ES-I3 (cell line): ENCODE data around the gene ZNF532.

ENCODE experiments used
- H3K36me3 ChIP-seq: 2 replicates; pipeline ENCODE4 v1.6.1; 2013; ENCODE audit warnings: mild to moderate bottlenecking, low read length, control low read depth, moderate library complexity; ENCODE audit not compliant: insufficient read depth
- H3K4me1 ChIP-seq: 2 replicates; pipeline ENCODE4 v1.6.1; 2013; ENCODE audit warnings: mild to moderate bottlenecking, control low read depth, low read length; ENCODE audit not compliant: insufficient read depth
- H3K9ac ChIP-seq: 2 replicates; pipeline ENCODE4 v1.6.1; 2013; ENCODE audit warnings: low read depth, mild to moderate bottlenecking, low read length, moderate library complexity
- H3K9me3 ChIP-seq: 2 replicates; pipeline ENCODE4 v1.6.1; 2013; ENCODE audit warnings: mild to moderate bottlenecking, low read length, moderate library complexity; ENCODE audit not compliant: control insufficient read depth, insufficient read depth

Gene ZNF532

GRCh38 chr18:58896268-58896667, 31.6 kb downstream of the ZNF532 start:
- Histone ChIP-seq H3K9ac (no peak overlapping the region), H3K36me3 (peaks cover 11% of the 10 kb centered on the region; the same call in 1 of the 2 replicates), H3K4me1 (peaks cover 20% of the 10 kb centered on the region), H3K9me3 (no peaks in the 10 kb centered on the region)

- peaks cover 15% of the 10 kb centered on the region for H3K4me1 ChIP-seq
- peaks cover 11% of the 10 kb centered on the region; the same call in 1 of the 2 replicates for H3K36me3 ChIP-seq
- no peaks in the 10 kb centered on the region for H3K9me3 ChIP-seq
- no peak overlapping the region for H3K9ac ChIP-seq
Observed at GRCh38 chr18:58896734-58897508, 32.2 kb downstream of the ZNF532 start.

GRCh38 chr18:58898010-58898799, 33.5 kb downstream of the ZNF532 start:
- Histone ChIP-seq H3K4me1 (peaks cover 5% of the 10 kb centered on the region; the same call in 1 of the 2 replicates), H3K9ac (no peak overlapping the region), H3K36me3 (peaks cover 11% of the 10 kb centered on the region; the same call in 1 of the 2 replicates), H3K9me3 (no peaks in the 10 kb centered on the region)

GRCh38 chr18:58900015-58900649, 35.5 kb downstream of the ZNF532 start:
- peaks cover 5% of the 10 kb centered on the region; the same call in 1 of the 2 replicates for H3K4me1 ChIP-seq
- no peak overlapping the region for H3K9ac ChIP-seq
- H3K36me3 ChIP-seq = peaks cover 11% of the 10 kb centered on the region; the same call in 1 of the 2 replicates
- no peaks in the 10 kb centered on the region for H3K9me3 ChIP-seq

- no peak overlapping the region for H3K9ac ChIP-seq
- peaks cover 5% of the 10 kb centered on the region; the same call in 1 of the 2 replicates for H3K4me1 ChIP-seq
- peaks cover 11% of the 10 kb centered on the region; the same call in 1 of the 2 replicates for H3K36me3 ChIP-seq
- no peaks in the 10 kb centered on the region for H3K9me3 ChIP-seq
Observed at GRCh38 chr18:58901143-58901542, 36.5 kb downstream of the ZNF532 start.

GRCh38 chr18:58901783-58902182, 37.1 kb downstream of the ZNF532 start:
- Histone ChIP-seq H3K9ac (no peak overlapping the region), H3K36me3 (peaks cover 11% of the 10 kb centered on the region; the same call in 1 of the 2 replicates), H3K4me1 (no peaks in the 10 kb centered on the region), H3K9me3 (no peaks in the 10 kb centered on the region)

GRCh38 chr18:58902961-58903360, 38.3 kb downstream of the ZNF532 start:
- Histone ChIP-seq H3K9ac (no peak overlapping the region), H3K4me1 (peaks cover 4% of the 10 kb centered on the region), H3K9me3 (no peaks in the 10 kb centered on the region), H3K36me3 (peaks cover 14% of the 10 kb centered on the region; the same call in 1 of the 2 replicates)

- no peak overlapping the region for H3K9ac ChIP-seq
Observed at GRCh38 chr18:58903533-58903932, 38.9 kb downstream of the ZNF532 start.

GRCh38 chr18:58905777-58906428, 41.2 kb downstream of the ZNF532 start:
- Histone ChIP-seq H3K36me3 (peaks cover 7% of the 10 kb centered on the region; the same call in 1 of the 2 replicates), H3K9ac (no peak overlapping the region)

More at GRCh38 chr18:58903533-58903932, 38.9 kb downstream of the ZNF532 start:
- Histone ChIP-seq H3K4me1 (peaks cover 9% of the 10 kb centered on the region), H3K9me3 (no peaks in the 10 kb centered on the region), H3K36me3 (peaks cover 15% of the 10 kb centered on the region; the same call in 1 of the 2 replicates)

GRCh38 chr18:58908006-58908405, 43.3 kb downstream of the ZNF532 start:
- Histone ChIP-seq H3K9ac (no peak overlapping the region), H3K9me3 (no peaks in the 10 kb centered on the region), H3K36me3 (0 out of 2 replicates have a peak, but pooled peaks cover 4% of the 10 kb centered on the region), H3K4me1 (peaks cover 40% of the 10 kb centered on the region)

More at GRCh38 chr18:58905777-58906428, 41.2 kb downstream of the ZNF532 start:
- H3K4me1 ChIP-seq = peaks cover 22% of the 10 kb centered on the region
- H3K9me3 ChIP-seq = no peaks in the 10 kb centered on the region

GRCh38 chr18:58909521-58909920, 44.8 kb downstream of the ZNF532 start:
- Histone ChIP-seq H3K9ac (no peak overlapping the region), H3K9me3 (no peaks in the 10 kb centered on the region), H3K4me1 (peaks cover 44% of the 10 kb centered on the region), H3K36me3 (0 out of 2 replicates have a peak, but pooled peaks cover 4% of the 10 kb centered on the region)

GRCh38 chr18:58911241-58911640, 46.6 kb downstream of the ZNF532 start:
- Histone ChIP-seq H3K9me3 (no peaks in the 10 kb centered on the region), H3K36me3 (0 out of 2 replicates have a peak, but pooled peaks cover 4% of the 10 kb centered on the region), H3K9ac (no peak overlapping the region), H3K4me1 (peaks cover 50% of the 10 kb centered on the region)

GRCh38 chr18:58911766-58912165, 47.1 kb downstream of the ZNF532 start:
- Histone ChIP-seq H3K4me1 (peaks cover 54% of the 10 kb centered on the region), H3K36me3 (peaks cover 9% of the 10 kb centered on the region; the same call in 1 of the 2 replicates), H3K9ac (no peak overlapping the region)

More at GRCh38 chr18:58911766-58912165, 47.1 kb downstream of the ZNF532 start:
- no peaks in the 10 kb centered on the region for H3K9me3 ChIP-seq
